ENCODE results near the gene NMU.
"Not testable (repeated sequence)": the region's sequence is repeated elsewhere in the genome, so short reads cannot be mapped to it uniquely, and the experiment has no call there.

Gene NMU

DNA sequence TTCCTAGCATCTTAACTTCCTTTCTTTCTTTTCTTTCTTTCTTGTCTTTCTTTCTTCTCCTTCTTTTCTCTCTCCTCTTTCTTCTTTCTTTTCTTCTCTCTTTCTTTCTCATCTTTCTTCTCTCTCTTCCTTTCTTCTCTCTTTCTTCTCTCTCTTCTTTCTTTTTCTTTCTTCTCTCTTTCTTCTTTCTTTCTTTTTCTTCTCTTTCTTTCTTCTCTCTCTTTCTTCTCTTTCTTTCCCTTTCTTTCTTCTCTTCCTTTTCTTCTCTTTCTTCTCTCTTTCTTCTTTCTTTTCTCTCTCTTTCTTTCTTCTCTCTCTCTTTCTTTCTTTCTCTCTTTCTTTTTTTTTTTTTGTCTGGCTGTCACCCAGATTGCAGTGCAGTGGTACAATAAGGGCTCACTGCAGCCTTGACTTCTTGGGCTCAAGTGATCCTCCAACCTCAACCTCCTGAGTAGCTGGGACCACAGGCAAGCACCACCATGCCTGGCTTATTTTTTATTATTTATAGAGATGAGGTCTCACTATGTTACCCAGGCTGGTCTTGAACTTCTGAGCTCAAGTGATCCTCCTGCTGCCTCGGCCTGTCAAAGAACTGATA is 17.5 kb downstream of the NMU start:
- DNase-seq: no peak

DNA sequence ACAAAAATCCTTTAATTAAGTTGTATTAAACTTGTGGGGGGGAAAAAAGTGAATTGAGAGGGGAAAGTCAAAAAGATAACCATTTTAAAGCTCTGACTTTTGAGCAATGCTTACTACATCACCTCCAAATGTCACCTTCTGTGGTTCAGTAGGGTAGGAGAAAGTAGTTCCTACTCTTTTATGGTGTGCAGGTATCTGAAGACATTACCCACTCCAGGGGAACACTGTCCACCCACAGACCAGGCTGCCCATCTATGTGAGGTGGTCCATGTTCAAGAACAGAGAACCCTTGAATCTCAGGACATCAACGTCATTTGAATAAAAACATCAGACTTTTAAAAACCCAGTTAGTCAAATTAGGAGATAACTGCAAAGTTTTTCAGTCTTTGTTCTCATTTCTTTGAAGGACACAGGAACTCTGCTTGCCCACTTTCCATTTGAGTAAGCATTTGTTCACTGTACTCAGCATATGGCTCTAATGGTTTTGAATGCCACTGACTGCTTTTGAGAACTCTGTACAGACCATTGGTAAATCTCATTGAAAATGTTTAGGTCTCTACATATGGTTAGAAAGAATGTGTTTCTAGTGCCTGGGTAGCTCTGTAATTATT is 18.4 kb downstream of the NMU start:
- no peak for DNase-seq

DNA sequence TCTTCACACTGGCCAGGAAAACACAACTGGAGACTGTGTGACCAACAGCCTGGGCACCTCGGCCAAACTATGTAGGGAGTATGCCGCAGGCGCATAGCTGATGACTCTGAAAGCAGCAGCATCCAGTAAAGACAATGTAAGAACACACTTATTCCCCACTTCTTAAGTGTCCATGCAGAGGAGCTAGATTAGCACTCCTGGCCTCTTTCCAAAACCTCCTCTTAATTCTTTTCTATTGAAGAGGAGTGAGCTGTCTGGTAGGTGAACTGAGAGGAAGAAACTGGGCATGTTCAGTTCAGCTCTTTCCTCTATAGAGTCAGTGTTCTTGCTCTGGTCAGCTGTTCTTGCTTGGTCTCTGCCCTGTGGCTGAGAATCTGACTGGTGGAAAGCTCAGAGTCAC is 21.1 kb downstream of the NMU start:
- DNase-seq: no peak

DNA sequence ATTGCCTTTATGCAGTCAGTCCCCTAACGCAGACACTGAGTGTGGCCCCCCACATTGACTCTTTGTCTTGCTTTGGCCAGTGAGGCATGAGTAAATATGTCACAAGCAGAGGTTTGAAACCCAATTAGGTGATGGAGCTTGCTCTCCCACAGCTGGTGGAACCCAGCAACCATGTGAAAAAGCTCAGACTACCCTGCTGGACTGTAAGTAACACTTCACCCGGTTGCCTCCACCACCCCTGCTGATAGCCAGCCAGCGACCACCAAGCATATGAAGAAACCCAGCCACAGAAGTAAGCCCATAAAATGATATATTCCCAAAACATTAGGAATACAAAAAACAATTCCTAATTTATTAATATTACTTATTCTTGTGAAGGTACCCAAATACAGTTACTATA is 22.5 kb downstream of the NMU start:
- DNase-seq: no peak

DNA sequence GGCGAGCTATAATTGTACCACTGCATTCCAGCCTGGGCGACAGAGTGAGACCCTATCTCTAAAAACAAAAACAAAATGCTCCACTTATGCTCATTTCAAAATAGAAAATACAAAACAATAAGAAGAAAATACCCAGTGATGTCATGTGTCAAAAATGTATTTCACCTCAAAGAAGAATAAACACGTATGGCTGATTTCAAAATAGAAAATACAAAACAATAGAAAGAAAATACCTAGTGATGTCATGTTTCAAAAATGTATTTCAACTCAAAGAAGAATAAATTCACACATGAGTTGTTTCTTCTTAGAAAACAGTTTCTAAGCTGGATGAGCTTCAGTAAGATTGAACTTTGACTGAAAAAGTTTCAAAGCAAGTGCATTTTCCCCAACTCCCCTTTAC is 23.8 kb downstream of the NMU start:
- DNase-seq: no peak

DNA sequence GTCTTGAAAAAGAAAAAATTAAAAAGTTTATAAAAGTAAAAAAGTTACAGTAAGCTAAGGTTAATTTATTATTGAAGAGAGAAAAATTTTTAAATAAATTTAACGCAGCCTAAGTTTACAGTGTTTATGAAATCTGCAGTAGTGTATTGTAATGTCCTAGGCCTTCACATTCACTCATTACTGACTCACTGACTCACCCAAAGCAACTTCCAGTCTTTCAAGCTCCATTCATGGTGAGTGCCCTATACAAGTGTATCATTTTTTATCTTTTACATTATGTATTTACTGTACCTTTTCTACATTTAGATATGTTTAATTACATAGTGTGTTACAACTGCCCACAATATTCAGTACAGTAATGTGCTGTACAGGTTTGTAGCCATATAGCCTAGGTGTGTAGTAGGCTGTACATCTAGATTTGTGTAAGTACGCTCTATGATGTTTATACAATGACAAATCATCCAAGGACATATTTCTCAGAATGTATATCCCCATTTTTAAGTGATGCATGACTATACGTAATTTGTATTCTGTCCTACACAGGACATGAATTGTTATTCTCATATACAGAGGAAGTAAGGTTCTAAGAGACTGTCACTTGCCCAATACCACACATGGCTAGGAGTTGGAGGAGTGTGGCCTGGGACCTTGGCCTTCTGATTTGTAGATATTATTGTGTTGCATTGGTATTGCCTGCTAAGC is 24.6 kb downstream of the NMU start:
- no peak for DNase-seq

DNA sequence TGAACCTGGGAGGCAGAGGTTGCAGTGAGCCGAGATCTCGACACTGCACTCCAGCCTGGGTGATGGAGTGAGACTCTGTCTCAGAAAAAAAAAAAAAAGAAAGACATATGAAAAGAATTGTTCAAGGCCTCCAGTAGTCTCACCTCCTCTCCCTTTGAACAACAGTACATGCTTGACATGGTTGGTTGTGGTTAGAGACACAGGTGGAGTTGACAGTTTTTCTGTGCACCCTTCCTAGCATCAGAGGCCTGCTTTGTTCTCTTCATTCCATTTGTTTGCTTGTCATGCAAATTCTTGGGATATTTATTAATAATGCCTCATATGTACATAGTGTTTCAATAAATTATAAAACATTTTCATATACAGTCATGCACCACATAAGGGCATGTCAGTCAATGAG is 25.7 kb downstream of the NMU start:
- no peak for DNase-seq

DNA sequence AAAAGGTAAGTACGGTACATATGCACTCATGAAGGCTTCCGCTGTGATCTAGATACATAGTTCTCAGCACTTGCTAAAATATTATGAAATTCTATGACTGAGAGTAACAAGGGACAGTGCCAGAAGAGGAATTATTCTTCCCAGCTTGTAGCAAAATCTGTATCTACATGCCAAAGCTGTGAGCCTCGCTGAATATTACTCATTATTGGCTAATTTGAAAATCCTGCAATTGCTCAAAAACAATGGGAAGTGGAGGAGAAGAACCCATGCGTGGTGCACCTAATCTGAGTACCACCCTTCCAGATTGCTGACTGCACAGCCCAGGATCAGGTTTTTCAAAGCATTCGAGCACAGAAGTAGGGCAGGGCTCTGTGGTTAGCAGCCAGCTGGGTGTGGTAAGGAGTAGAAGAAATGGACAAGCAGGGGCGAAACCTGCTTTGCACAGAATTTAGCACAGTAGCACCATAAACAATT is 26.7 kb downstream of the NMU start:
- DNase-seq: no peak

DNA sequence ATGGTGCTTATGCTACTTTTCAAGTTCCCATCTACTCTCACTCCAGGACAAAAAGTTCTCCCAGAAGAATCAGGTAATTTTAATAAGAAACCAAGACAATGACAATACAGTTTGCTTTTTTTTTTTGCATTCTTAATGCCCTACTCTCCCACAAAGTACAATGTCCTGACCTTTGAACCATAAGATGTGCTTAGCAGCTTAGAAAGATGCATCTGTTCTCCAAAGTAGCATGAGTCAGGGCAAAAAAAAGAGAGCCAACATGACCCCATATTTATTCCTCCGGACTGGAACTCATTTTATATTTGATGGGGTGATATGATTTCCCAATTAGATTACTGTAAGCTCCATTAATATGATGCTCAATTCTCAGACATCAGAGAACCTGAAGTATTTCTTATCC is 27.5 kb downstream of the NMU start:
- no peak for DNase-seq

DNA sequence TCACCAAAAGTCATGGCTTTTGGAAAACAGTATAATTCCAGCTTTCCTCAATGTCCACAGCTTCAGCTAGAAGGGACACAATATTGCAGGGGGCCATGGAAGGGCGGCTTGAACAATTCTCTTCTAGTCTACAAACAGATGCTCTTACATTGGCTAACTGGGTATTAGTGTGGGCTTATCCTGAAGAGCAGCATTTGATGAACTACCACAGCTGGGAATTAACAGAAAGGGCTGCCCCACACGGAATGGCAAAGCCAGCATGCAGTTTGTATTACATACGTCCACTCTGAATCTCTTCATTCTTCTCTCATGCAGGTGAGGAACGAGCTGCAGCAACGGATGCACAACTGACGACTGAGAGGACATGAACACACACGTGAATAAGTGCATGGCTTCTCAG is 31.1 kb downstream of the NMU start:
- no peak for DNase-seq

DNA sequence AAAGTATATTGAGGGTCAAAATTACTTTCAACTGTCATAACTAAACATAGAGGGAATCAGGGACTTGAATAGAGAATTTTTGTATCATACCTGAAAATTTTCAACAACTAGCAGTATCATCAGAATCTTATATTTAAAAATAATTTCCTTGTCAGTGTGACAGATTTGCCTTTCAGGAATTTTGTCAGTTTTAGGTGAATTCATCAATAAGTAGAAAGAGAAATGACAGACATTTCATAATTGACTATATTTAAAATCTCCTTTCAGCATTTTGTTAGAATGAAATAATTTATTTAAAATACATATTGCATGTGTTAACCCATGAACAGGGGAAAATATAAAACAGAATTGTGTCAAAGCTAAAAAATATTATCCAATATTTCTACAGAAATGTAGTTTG is 35.5 kb downstream of the NMU start:
- no peak for DNase-seq

DNA sequence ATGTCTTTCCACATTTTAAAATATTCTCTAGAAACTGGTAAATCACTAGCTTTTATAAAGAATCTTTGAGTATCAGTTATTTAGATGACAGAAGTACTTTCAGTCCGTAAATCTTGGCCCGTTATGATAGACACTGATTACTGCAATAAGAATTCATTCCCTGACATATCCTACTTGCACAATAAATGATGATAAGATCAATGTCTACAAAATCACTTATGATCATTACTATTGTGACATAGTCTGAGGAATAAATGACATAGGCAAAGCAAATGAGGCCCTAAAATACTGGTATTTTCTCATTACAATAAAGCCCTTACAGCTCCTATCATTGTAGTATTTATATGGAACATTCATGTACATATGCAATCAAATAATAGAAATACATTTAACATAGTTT is 37.5 kb downstream of the NMU start:
- no peak for DNase-seq

DNA sequence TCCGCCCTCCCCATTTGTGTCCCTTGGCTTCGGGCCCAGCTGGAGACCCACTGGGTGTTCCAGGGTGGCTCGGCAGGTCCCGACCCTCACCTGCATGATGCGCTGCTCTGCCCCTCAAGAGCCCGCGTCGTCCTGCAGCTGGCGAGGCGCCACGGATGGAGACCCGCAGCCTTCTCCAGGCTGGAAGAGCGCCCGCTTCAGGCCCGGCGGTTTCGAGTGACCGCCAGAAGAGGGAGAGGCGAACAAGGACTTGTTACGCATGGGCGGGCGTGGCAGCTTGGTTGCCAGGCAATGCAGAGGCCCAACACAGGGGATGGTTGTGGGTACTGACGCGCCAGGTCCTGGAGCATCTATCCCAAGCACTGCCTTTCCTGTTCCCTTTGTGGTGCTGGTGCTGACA is 44.1 kb downstream of the NMU start, which contains the start of gene PDCL2:
TSS of gene PDCL2 (minus strand) at position 232 of the 400 bp plus-strand sequence. CDS start at position 96, 136 bp downstream.
- DNase-seq: no peak

DNA sequence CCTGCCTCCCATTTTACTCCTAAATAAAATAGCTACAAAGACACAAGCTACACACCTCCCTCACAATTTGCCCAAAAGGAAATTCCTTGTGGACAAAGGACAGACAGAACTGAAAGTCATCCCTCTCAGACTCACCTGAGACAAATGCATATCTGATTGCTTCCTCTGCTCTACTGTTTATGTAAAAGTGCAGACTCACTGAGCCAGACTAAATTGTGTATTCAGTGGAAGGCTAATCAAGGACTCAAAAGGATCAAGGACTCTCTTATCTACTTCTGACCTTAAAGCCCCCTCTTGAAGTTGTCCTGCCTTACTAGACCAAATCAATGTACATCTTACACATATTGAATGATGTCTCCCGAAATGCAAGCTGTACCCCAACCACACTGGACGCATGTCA is 47.9 kb downstream of the NMU start:
- DNase-seq: no peak

DNA sequence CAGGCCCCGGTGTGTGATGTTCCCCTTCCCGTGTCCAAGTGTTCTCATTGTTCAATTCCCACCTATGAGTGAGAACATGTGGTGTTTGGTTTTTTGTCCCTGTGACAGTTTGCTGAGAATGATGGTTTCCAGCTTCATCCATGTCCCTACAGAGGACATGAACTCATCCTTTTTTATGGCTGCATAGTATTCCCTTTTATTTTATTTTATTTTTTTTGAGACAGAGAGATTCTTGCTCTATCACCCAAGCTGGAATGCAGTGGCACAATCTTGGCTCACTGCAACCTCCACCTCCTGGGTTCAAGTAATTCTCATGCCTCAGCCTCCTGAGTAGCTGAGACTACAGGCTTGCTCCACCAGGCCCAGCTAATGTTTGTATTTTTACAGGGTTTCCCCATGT is 53.3 kb downstream of the NMU start:
- DNase-seq: not testable (repeated sequence)

DNA sequence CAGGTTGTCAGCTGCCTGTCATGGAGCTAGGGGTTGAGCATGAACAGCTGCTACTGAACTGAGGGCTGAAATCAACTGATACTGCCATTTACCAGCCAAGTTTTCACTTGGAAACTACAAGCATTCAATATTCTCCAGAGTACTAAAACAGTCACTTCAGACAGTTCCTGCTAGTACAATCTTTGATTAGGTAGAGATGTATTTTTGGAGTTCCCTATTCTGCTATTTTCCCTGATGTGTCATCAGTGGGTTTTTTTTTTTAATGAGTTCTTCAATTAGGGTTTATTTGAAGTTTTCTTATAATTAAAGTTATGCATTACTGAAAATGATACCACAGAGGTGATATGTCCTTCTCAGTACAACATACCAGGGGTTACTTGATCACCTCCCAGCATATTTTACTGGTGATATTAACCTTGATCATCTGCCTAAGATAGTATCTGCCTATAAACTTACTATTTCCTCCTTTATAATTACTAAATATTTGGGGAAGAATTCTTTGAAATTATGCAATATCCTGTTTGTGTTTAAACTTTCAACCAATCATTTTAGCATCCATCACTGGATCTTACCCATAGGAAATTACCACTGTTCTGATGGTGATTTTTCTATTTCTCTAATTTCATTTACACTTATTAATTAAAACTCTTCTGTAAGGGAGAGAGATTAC is 57.6 kb downstream of the NMU start:
- peak; percentile 50 to 73 for DNase-seq

DNA sequence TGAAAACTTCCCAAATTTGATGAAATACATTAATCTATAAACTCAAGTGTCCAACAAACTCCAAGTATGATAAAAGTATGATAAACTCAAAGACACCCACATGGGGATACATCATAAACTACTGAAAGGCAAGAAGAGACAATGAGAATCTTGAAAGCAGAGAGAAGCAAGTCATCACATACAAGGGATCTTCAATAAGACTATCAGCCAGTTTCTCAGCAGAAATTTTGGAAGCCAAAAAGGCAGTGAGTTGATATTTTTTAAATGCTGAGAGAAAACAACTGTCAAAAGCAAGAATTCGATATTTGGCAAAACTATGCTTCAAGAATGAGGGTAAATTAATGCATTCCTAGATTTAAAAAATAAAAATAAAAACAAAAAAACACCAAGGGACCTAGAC is 60.6 kb downstream of the NMU start:
- no peak for DNase-seq

DNA sequence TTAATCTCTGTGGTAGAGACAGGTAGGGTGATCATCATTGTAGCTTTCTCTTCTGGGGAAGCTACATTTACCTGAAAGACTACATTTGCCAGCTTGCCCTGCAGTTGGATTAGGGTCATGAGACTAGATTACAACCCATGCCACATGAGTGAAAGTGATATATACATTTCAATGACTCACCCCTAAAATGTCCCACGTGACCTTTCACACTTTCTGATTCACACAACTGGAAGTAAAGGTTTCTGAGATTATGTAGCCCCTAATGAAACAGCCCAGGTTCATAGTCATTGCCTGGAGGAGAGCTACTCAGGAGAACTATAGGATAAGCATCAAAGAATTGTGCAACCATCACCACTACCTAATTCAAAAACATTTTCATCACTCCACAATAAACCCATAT is 61.8 kb downstream of the NMU start:
- DNase-seq: no peak

DNA sequence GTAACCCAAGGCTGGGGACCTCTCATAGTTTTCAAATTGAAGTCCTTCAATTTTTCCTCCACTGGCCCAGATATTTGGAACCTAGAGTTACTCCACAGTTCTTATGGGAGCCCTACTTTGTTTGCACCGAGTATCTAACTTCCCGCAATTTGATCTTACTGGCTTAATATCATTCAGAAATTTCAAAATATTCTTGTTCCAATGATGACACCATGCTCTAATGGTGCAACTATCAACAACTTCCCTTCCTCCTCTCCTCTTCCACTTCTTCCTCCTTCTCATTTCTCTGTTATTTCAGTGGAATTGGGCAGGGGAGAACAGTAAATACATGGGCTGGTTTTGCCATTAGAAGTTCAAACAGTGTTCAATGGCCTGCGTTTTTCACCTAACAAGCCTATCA is 64.3 kb downstream of the NMU start:
- no peak for DNase-seq

DNA sequence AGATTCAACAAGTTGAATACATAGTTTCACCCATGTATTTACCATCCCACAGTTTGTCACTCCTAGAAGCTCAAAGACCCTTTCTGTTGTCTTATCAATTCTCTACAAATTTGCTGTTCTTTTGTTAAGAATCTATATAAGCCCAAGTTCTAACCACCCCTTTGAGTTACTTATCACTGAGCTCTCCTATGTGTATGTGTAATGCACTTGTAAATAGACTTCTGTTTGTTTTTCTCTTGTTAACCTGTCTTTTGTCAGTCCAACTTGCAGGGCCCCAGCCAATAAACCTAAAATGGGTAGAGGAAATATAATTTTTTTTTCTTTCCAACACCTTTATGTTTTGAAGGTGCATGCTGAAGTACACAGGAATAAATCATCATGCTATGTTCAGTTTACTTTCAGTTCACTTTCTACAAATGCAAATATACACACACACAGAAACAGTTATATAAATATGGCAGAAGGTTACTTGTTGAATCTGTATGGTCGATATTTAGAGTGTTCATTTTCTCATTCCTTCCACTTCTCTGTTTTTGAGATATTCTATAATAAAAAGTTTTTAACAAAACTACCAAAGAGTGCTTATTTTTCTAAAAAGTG is 67.1 kb downstream of the NMU start:
- DNase-seq: no peak

DNA sequence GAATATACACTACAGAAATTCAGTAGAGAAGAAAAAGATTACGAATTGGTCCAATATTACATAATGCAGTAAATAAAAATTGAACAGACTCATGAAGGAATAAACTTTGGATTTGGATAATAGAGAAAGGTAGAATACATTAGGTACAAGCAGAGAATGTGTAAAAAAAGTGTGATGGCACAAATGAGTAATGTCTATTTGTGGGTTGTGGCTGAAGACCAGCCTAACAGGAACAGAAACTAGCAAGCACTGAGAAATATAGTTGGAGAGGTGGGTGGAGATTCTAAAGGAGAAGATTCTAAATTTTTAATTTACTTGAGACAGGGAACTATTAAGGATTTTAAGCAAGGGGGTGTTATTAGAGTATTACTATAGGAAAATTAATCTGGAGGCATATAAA is 74.2 kb downstream of the NMU start:
- no peak for DNase-seq

DNA sequence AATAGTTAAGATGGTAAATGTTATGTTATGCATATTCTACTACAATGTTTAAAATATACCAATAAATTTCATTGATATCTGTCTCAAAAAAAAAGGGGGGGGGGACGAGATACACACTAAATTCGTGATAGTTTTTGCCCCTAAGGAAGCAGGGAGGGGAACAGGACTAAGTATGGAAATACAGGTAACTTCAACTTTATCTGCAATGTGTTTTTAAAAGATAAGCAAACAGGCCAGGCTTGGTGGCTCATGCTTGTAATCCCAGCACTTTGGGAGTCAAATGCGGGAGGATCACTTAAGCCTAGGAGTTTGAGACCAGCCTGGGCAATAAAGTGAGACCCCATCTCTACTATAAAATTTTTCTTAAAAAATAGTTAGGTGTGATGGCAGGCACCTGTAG is 76.0 kb downstream of the NMU start:
- DNase-seq: no peak

DNA sequence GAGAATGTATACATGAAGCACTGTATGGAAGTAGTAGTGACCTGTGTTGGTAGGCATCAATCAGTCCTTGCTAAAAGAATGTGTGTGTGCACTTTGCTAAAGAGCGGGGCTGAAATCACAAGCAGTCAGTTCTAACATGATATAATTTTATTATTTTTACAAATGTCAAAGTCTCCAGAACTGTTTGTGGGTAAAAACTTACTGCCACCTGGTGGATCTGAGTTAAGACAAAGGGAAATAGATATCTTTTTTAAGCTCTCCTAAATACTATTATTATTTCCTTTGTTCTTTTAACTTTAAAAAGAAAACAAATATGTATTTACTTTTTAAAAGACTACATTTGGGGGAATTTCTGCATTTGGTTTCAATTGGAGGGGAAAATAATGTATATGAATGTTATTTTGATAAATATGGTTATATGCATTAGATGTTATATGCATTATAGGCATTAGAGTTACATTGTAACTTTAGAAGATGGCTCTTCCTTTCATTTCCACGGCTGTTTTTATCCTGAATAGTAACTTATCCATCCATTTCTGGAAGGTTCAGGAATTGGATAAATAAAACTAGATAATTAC is 81.6 kb downstream of the NMU start:
- peak; percentile 91 to 97 for DNase-seq

Data from Kasumi-1 (cell line).